GM06990 (cell line): ENCODE data around the gene ACER3.

Experiments used
- DNase-seq: peaks from one replicate; pipeline ENCODE4 v3.0.0-alpha.2; 2011; ENCODE audit not compliant: insufficient read length; ENCODE audit errors: extremely low read depth
- H3K27me3 ChIP-seq: replicated peaks from 2 replicates; pipeline ENCODE4 v1.6.0; 2011; ENCODE audit warnings: low read length; ENCODE audit not compliant: control insufficient read depth, insufficient read depth
- H3K36me3 ChIP-seq: 2 replicates; pipeline ENCODE4 v1.5.1; 2011; ENCODE audit warnings: low read length; ENCODE audit not compliant: control insufficient read depth, insufficient read depth
- H3K4me3 ChIP-seq: replicated peaks from 2 replicates; pipeline ENCODE4 v1.5.1; 2011; ENCODE audit warnings: low read depth, mild to moderate bottlenecking, control low read depth, low read length
- CTCF ChIP-seq: IDR thresholded peaks from 2 replicates; pipeline ENCODE4 v1.5.1; 2011; ENCODE audit warnings: low read length, control low read depth, mild to moderate bottlenecking, inconsistent platforms; ENCODE audit not compliant: insufficient read depth, poor library complexity, severe bottlenecking

The ACER3 gene

GRCh38 chr11:76841923-76842452 lies 18.7 kb upstream of the ACER3 start:
- no peak for DNase-seq
- H3K4me3 ChIP-seq: no peak overlapping the region
- peaks cover under 1% of the 10 kb centered on the region for H3K27me3 ChIP-seq
- no peak for TF ChIP-seq CTCF
- H3K36me3 ChIP-seq: no peaks in the 10 kb centered on the region

- TF ChIP-seq CTCF: no peak
- Histone ChIP-seq H3K36me3 (no peaks in the 10 kb centered on the region), H3K4me3 (no peak overlapping the region), H3K27me3 (no peaks in the 10 kb centered on the region; the same call in 1 of the 2 replicates)
- DNase-seq: no peak
Observed at GRCh38 chr11:76843907-76844306, 16.8 kb upstream of the ACER3 start.

- TF ChIP-seq CTCF: no peak
- no peaks in the 10 kb centered on the region for H3K36me3 ChIP-seq
- no peaks in the 10 kb centered on the region; the same call in 1 of the 2 replicates for H3K27me3 ChIP-seq
- no peak for DNase-seq
- no peak overlapping the region for H3K4me3 ChIP-seq
Observed at GRCh38 chr11:76844511-76844910, 16.2 kb upstream of the ACER3 start.

- DNase-seq: no peak
- Histone ChIP-seq H3K27me3 (no peaks in the 10 kb centered on the region; the same call in 1 of the 2 replicates), H3K36me3 (no peaks in the 10 kb centered on the region), H3K4me3 (no peak overlapping the region)
- no peak for TF ChIP-seq CTCF
Observed at GRCh38 chr11:76845069-76845468, 15.6 kb upstream of the ACER3 start.

- Histone ChIP-seq H3K36me3 (no peaks in the 10 kb centered on the region), H3K4me3 (no peak overlapping the region)
- TF ChIP-seq CTCF: no peak
Observed at GRCh38 chr11:76846441-76846840, 14.3 kb upstream of the ACER3 start.

GRCh38 chr11:76849376-76849775 lies 11.3 kb upstream of the ACER3 start:
- TF ChIP-seq CTCF: no peak
- DNase-seq: no peak
- no peaks in the 10 kb centered on the region for H3K36me3 ChIP-seq
- H3K4me3 ChIP-seq: no peak overlapping the region
- no peaks in the 10 kb centered on the region for H3K27me3 ChIP-seq

More at GRCh38 chr11:76846441-76846840, 14.3 kb upstream of the ACER3 start:
- no peaks in the 10 kb centered on the region; the same call in 1 of the 2 replicates for H3K27me3 ChIP-seq
- no peak for DNase-seq
